SK-N-SH (cell line): Measurements from ENCODE around the gene RASSF8. TPM values are rescaled to one million over a fixed set of nuclear protein-coding genes. Genes with fewer than 3 reads are reported as not detected.

Experiments used
- CTCF ChIA-PET: fragments of 300-600, 350-600 bp; formaldehyde crosslinking; extraction: SDS; loops from one replicate; lab custom pipeline; 2021; lab: Yijun Ruan, JAX
- POLR2A ChIA-PET: fragments of 350-600 bp; sonication (Branson Sonifier 250); formaldehyde crosslinking; extraction: SDS; loops from one replicate; lab custom pipeline; 2020; ENCODE audit warnings: antibody characterized with exemption, inconsistent platforms; lab: Yijun Ruan, JAX
- DNase-seq: peaks from one replicate; pipeline ENCODE4 v3.0.0; 2012
- H2AFZ ChIP-seq: fragments of 200-600 bp; sonication (generic); 2 replicates; pipeline ENCODE4 v1.8.1; 2016; ENCODE audit warnings: antibody characterized with exemption, mild to moderate bottlenecking, low read depth
- H3F3A ChIP-seq: fragments of 200-600 bp; sonication (generic); replicated peaks from 2 replicates; pipeline ENCODE3; 2016; ENCODE audit warnings: antibody characterized with exemption, mild to moderate bottlenecking; ENCODE audit not compliant: insufficient read depth
- H3K27ac ChIP-seq, 2 experiments: fragments of 200-500 bp in 1 of 2; fragments of 200-600 bp in 1 of 2; sonication (Bioruptor generic) in 1 of 2; sonication (generic), shearing (Covaris generic) in 1 of 2; 2 replicates each; pipeline versions ENCODE4 v1.5.1 to v1.6.1; 2014 to 2016; ENCODE audit warnings: low read depth in 2 of 2, inconsistent platforms in 1 of 2, low read length in 1 of 2, mild to moderate bottlenecking in 1 of 2, mixed read lengths in 1 of 2
- H3K27me3 ChIP-seq: fragments of 200-600 bp; sonication (generic), shearing (Covaris generic); 2 replicates; pipeline ENCODE4 v1.6.1; 2016; ENCODE audit warnings: mixed run types; ENCODE audit not compliant: insufficient read depth
- H3K36me3 ChIP-seq, 2 experiments: fragments of 200-500 bp in 1 of 2; fragments of 200-600 bp in 1 of 2; sonication (Bioruptor generic) in 1 of 2; sonication (generic) in 1 of 2; replicated peaks in 1 of 2; 2 replicates each; pipeline versions ENCODE3 to v1.5.1; 2014 to 2016; ENCODE audit warnings: low read length in 1 of 2, mild to moderate bottlenecking in 1 of 2; ENCODE audit not compliant: insufficient read depth in 2 of 2, control insufficient read depth in 1 of 2
- H3K4me1 ChIP-seq, 2 experiments: fragments of 200-500 bp in 1 of 2; fragments of 200-600 bp in 1 of 2; sonication (Bioruptor generic) in 1 of 2; sonication (generic), shearing (Covaris generic) in 1 of 2; 2 replicates each; pipeline versions ENCODE4 v1.5.1 to v1.6.1; 2014 to 2016; ENCODE audit warnings: low read depth in 1 of 2, low read length in 1 of 2, mixed run types in 1 of 2; ENCODE audit not compliant: insufficient read depth in 2 of 2, control insufficient read depth in 1 of 2
- H3K4me2 ChIP-seq: fragments of 200-600 bp; sonication (generic), shearing (Covaris generic); 2 replicates; pipeline ENCODE4 v1.6.1; 2017; ENCODE audit warnings: mixed run types
- H3K4me3 ChIP-seq, 2 experiments: fragments of 200-500 bp in 1 of 2; fragments of 200-600 bp in 1 of 2; sonication (Bioruptor generic) in 1 of 2; sonication (generic), shearing (Covaris generic) in 1 of 2; 2 replicates each; pipeline versions ENCODE4 v1.5.1 to v1.8.1; 2014 to 2016; ENCODE audit warnings: low read depth in 2 of 2, inconsistent platforms in 1 of 2, low read length in 1 of 2, mild to moderate bottlenecking in 1 of 2, mixed read lengths in 1 of 2, moderate library complexity in 1 of 2
- H3K79me2 ChIP-seq: fragments of 200-600 bp; sonication (generic); 2 replicates; pipeline ENCODE4 v1.8.1; 2017; ENCODE audit warnings: mild to moderate bottlenecking; ENCODE audit not compliant: insufficient read depth
- H3K9ac ChIP-seq: fragments of 200-600 bp; sonication (generic); 2 replicates; pipeline ENCODE4 v1.6.1; 2017; ENCODE audit warnings: mixed run types
- H3K9me2 ChIP-seq: fragments of 200-600 bp; sonication (generic); 2 replicates; pipeline ENCODE4 v1.6.1; 2017; ENCODE audit warnings: mixed run types
- H3K9me3 ChIP-seq: fragments of 200-600 bp; sonication (generic); 2 replicates; pipeline ENCODE4 v1.6.1; 2017; ENCODE audit warnings: mixed run types, mild to moderate bottlenecking, moderate library complexity
- H4K20me1 ChIP-seq: fragments of 200-600 bp; sonication (generic); 2 replicates; pipeline ENCODE4 v1.6.1; 2017; ENCODE audit warnings: mild to moderate bottlenecking, mixed run types; ENCODE audit not compliant: insufficient read depth
- CTCF ChIP-seq: fragments of 200-600 bp; sonication (generic); IDR thresholded peaks from 2 replicates; pipeline ENCODE4 v1.6.1; 2017; ENCODE audit warnings: antibody characterized with exemption, mild to moderate bottlenecking, moderate library complexity
- ELF1 ChIP-seq: IDR thresholded peaks from 2 replicates; pipeline ENCODE4 v1.4.0; 2012
- EP300 ChIP-seq, 2 experiments: IDR thresholded peaks; 2 replicates each; pipeline versions ENCODE4 v1.4.0 to v1.6.1; 2012; ENCODE audit warnings: borderline replicate concordance in 1 of 2, low read depth in 1 of 2, low read length in 1 of 2
- FOSL2 ChIP-seq: IDR thresholded peaks from 2 replicates; pipeline ENCODE4 v1.4.0; 2012; ENCODE audit warnings: low read depth, mild to moderate bottlenecking, moderate library complexity, borderline replicate concordance
- FOXM1 ChIP-seq: IDR thresholded peaks from 2 replicates; pipeline ENCODE4 v1.4.0; 2012; ENCODE audit warnings: low read depth, mild to moderate bottlenecking
- GABPA ChIP-seq: IDR thresholded peaks from 2 replicates; pipeline ENCODE4 v1.4.0; 2012; ENCODE audit warnings: low read depth, mild to moderate bottlenecking
- GATA2 ChIP-seq: sonication (generic); formaldehyde crosslinking; IDR thresholded peaks from 2 replicates; pipeline ENCODE4 v1.5.0; 2020; ENCODE audit warnings: mild to moderate bottlenecking, missing genetic modification reagents
- IRF3 ChIP-seq: fragments of 150-350 bp; IDR thresholded peaks from 2 replicates; pipeline ENCODE4 v1.6.1; 2016; ENCODE audit warnings: mild to moderate bottlenecking, low read depth, low read length
- JUND ChIP-seq: IDR thresholded peaks from 2 replicates; pipeline ENCODE4 v1.4.0; 2012
- MAX ChIP-seq: IDR thresholded peaks from 2 replicates; pipeline ENCODE4 v1.4.0; 2012; ENCODE audit warnings: low read depth
- MXI1 ChIP-seq: IDR thresholded peaks from 2 replicates; pipeline ENCODE4 v1.6.1; 2012; ENCODE audit warnings: mild to moderate bottlenecking, low read depth, low read length, improper control_type of control experiment
- NFIC ChIP-seq: IDR thresholded peaks from 2 replicates; pipeline ENCODE4 v1.4.0; 2012; ENCODE audit warnings: borderline replicate concordance
- NRF1 ChIP-seq: IDR thresholded peaks from 2 replicates; pipeline ENCODE4 v1.6.1; 2012; ENCODE audit warnings: low read depth, mild to moderate bottlenecking, low read length
- PBX3 ChIP-seq: IDR thresholded peaks from 2 replicates; pipeline ENCODE4; 2012
- RAD21 ChIP-seq: IDR thresholded peaks from 2 replicates; pipeline ENCODE4 v1.6.1; 2012; ENCODE audit warnings: mild to moderate bottlenecking, low read length
- RCOR1 ChIP-seq: fragments of 150-350 bp; IDR thresholded peaks from 2 replicates; pipeline ENCODE4 v1.6.1; 2017; ENCODE audit warnings: antibody characterized with exemption, low read length
- REST ChIP-seq: IDR thresholded peaks from 2 replicates; pipeline ENCODE4 v1.6.1; 2012; ENCODE audit warnings: mild to moderate bottlenecking, low read depth, low read length, moderate library complexity
- RFX5 ChIP-seq: IDR thresholded peaks from 2 replicates; pipeline ENCODE4 v1.6.1; 2012; ENCODE audit warnings: mild to moderate bottlenecking, improper control_type of control experiment, low read length
- RXRA ChIP-seq: IDR thresholded peaks from 2 replicates; pipeline ENCODE4 v1.4.0; 2012; ENCODE audit warnings: low read depth, mild to moderate bottlenecking, borderline replicate concordance
- SMC3 ChIP-seq: IDR thresholded peaks from 2 replicates; pipeline ENCODE4 v1.6.1; 2012; ENCODE audit warnings: low read depth, low read length, improper control_type of control experiment
- TAF1 ChIP-seq: IDR thresholded peaks from 2 replicates; pipeline ENCODE4 v1.6.1; 2012; ENCODE audit warnings: low read depth, mild to moderate bottlenecking, low read length, moderate library complexity, borderline replicate concordance
- TCF12 ChIP-seq: IDR thresholded peaks from 2 replicates; pipeline ENCODE4 v1.4.0; 2012
- USF2 ChIP-seq: fragments of 150-350 bp; IDR thresholded peaks from 2 replicates; pipeline ENCODE4 v1.6.1; 2017; ENCODE audit warnings: antibody characterized with exemption, low read length, low read depth, borderline replicate concordance
- WGBS: methylation state at CpG from one replicate; pipeline ENCODE4 v1.1.6; 2017; ENCODE audit warnings: low lambda C conversion rate; 5-methylcytosine and 5-hydroxymethylcytosine counted together
- polyA plus RNA-seq, 3 experiments: library from polyadenylated mRNA; depleted of rRNA; stranded (reverse); fragments of >200 nt; gene quantifications; 2 replicates each; pipeline ENCODE4 v1.2.3, GENCODE V29; 2012

The RASSF8 gene
- polyA plus RNA-seq, 1 of the 3 experiments (the other 2 are of a cell fraction): 15.3 TPM

GRCh38 chr12:26126340-26127284 is 168.1 kb downstream of the RASSF8 start:
- Histone ChIP-seq H3F3A (peaks cover 13% of the 10 kb centered on the region), H3K4me2 (peak overlapping the region; percentile 98), H3K27ac (peak overlapping the region; percentile 69 to 96), H3K4me3 (peak overlapping the region; percentile 65 to 83), H3K9me2 (no peaks in the 10 kb centered on the region), H3K4me1 (peaks cover 5 to 21% of the 10 kb centered on the region in 2 experiments; a peak in 3 of 4 replicates), H3K9ac (peak overlapping the region; percentile 97), H3K27me3 (no peaks in the 10 kb centered on the region), H3K36me3 (no peaks in the 10 kb centered on the region), H3K9me3 (no peaks in the 10 kb centered on the region), H3K79me2 (peaks cover 15% of the 10 kb centered on the region), H4K20me1 (no peaks in the 10 kb centered on the region), H2AFZ (peak overlapping the region; percentile 86; the same call in 1 of the 2 replicates)
- WGBS: 27% methylated on average over 19 of the region's 60 CpGs
- ChIA-PET POLR2A (no interaction called here), CTCF (interaction anchor here (0.5 to 1.9 kb wide), 5 partner anchors 10 to 526 kb away, joined by 3 to 11 read pairs (median 3); no protein-coding TSS in a partner anchor)
- peak; percentile 90 for DNase-seq
- TF ChIP-seq USF2 (no peak; the same call in 1 of the 2 replicates), RAD21 (peak; percentile 33; the same call in 1 of the 2 replicates), NFIC (0 out of 2 replicates have a peak, but pooled peaks have one; percentile 1), ELF1 (no peak), RXRA (peak; percentile 28; the same call in 1 of the 2 replicates), RCOR1 (peak; percentile 8; the same call in 1 of the 2 replicates), TAF1 (0 out of 2 replicates have a peak, but pooled peaks have one; percentile 26), JUND (no peak), RFX5 (no peak), CTCF (peak; percentile 22; the same call in 1 of the 2 replicates), TCF12 (peak; percentile 2; the same call in 1 of the 2 replicates), EP300 (IDR thresholded peaks at IDR 0.05; ENCODE audit: borderline replicate concordance in 1 of 2, low read depth in 1 of 2, low read length in 1 of 2) (no peak), SMC3 (no peak), GATA2 (CRISPR knock-in tag) (no peak), IRF3 (no peak), NRF1 (no peak), FOSL2 (no peak), GABPA (no peak), PBX3 (no peak), MXI1 (no peak), MAX (peak; percentile 42; the same call in 1 of the 2 replicates), REST (no peak), FOXM1 (no peak)
